Activated CD8-positive, alpha-beta T cell treated with anti-CD3 and anti-CD28 coated beads, Interleukin-2, amount 10 ng/mL, durations not matched to agents 7 days and 5 days (primary cell): ENCODE measurements around the gene POLE2. TPM values are rescaled to one million over a fixed set of nuclear protein-coding genes. Genes with fewer than 3 reads are reported as not detected.
A peak's percentile ranks its signal among the peaks of the same experiment; 100 is the strongest.
"Not testable (repeated sequence)": the region's sequence is repeated elsewhere in the genome, so short reads cannot be mapped to it uniquely, and the experiment has no call there.

ENCODE experiments used
- ATAC-seq: fragments of 150-1000 bp; cut with Tn5 transposase; one replicate; pipeline ENCODE4 v1.10.0; 2021; ENCODE audit warnings: moderate library complexity
- CTCF ChIA-PET: fragments of 350-600 bp; sonication (Branson Sonifier 250); formaldehyde crosslinking; loops from one replicate; lab custom pipeline; 2021; ENCODE audit warnings: antibody characterized with exemption; lab: Charles Lee
- POLR2A ChIA-PET: fragments of 350-600 bp; sonication (Branson Sonifier 250); formaldehyde crosslinking; loops from one replicate; lab custom pipeline; 2021; ENCODE audit warnings: antibody characterized with exemption; lab: Charles Lee
- DNase-seq: peaks from one replicate; pipeline ENCODE4 v3.0.0-alpha.2; 2020
- H3K27ac Mint-ChIP-seq: one replicate; pipeline ENCODE4 v1.8.0; 2021; ENCODE audit warnings: mild to moderate bottlenecking, mixed read lengths
- H3K27me3 Mint-ChIP-seq: one replicate; pipeline ENCODE4 v1.8.0; 2021; ENCODE audit warnings: low read depth, mixed read lengths
- H3K36me3 Mint-ChIP-seq: one replicate; pipeline ENCODE4 v1.8.0; 2021; ENCODE audit warnings: low read depth, mixed read lengths
- H3K4me1 Mint-ChIP-seq: one replicate; pipeline ENCODE4 v1.8.0; 2021; ENCODE audit warnings: low read depth, mixed read lengths
- H3K4me3 Mint-ChIP-seq: one replicate; pipeline ENCODE4 v1.8.0; 2021; ENCODE audit warnings: mild to moderate bottlenecking, mixed read lengths
- H3K9me3 Mint-ChIP-seq: one replicate; pipeline ENCODE4 v1.8.0; 2022; ENCODE audit warnings: mixed read lengths; ENCODE audit not compliant: insufficient read depth
- total RNA-seq, 2 experiments: library from RNA; stranded (reverse); gene quantifications; one replicate each; pipeline ENCODE4 v1.2.3, GENCODE V29; 2021

The POLE2 gene
- total RNA-seq, 2 experiments from 2014 or later, result 39.3 to 41.3 TPM

DNA sequence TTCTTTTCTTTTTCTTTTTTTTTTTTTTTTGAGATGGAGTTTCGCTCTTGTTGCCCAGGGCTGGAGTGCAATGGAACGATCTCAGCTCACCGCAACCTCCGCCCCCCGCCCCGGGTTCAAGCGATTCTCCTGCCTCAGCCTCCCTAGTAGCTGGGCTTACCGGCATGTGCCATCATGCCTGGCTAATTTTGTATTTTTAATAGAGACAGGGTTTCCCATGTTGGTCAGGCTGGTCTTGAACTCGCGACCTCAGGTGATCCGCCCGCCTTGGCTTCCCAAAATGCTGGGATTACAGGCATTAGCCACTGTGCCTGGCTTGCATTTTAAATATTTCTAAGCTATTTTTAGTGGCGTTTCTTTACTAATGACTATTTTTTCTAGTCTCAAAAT is 5.7 kb upstream of the POLE2 start:
- H3K27me3 Mint-ChIP-seq, H3K36me3 Mint-ChIP-seq, H3K9me3 Mint-ChIP-seq, H3K27ac Mint-ChIP-seq, ATAC-seq, DNase-seq: not testable (repeated sequence)
- CTCF ChIA-PET, result interaction anchor here (1.2 to 1.6 kb wide), 2 partner anchors 74 kb away, joined by 3 to 5 read pairs; partner anchors contain the start of genes KLHDC2, MGAT2 and RPL36AL
- POLR2A ChIA-PET, result interaction anchor here (1.2 to 2.1 kb wide), 2 partner anchors 74 to 309 kb away, joined by 3 to 14 read pairs; partner anchors contain the start of gene KLHDC2
- H3K4me3 Mint-ChIP-seq, result peak overlapping the region; percentile 76
- peaks cover 23% of the 10 kb centered on the region for H3K4me1 Mint-ChIP-seq

DNA sequence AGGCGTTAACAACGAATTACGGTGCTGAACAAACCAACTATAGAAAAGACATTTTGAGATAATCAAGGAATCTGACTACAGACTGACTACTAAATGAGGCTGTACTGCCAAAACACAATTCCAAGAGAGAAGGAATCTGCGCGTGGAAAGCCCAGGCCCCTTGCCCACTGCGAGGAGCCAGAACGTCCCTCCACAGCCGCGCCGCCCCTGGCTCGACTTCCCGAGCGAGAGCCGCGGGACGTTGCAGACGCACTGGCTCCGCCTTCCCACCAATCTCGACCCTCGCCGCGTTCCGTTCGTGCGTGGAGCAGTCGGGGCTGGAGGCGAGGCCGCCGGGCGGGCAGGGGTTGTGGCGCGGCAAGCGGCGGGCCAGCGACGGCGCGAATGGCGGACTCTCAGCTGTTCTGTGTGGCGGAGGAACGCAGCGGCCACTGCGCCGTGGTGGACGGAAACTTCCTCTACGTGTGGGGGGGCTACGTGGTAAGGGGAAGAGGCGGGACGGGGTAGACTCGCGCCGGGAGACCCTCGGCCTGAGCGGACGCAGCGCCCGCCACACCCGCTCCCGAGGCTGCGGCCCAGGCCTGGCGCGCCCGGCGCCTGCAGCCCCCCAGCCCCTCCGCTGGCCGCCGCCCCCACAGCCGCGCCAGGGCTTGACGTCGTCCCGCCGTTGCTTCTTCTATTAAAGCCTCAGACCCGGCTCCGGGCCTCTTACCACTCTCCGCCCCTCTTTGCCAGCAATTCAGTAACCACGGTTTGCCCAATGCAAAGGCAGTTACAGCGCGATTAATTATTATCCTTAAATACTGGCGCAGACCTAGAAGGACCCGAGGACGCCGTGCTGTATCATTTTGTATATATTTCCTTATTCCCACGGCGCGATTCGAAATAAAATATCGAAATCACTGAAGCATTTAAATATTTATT is 5.1 kb upstream of the POLE2 start, which contains the start of gene KLHDC1:
KLHDC1 (plus strand) TSS at position 310 of the 924 bp plus-strand sequence; CDS start at position 385, 75 bp downstream.
- peak; percentile 81 for DNase-seq
- peak within 1 kb of the TSS; percentile 78 for H3K27ac Mint-ChIP-seq
- H3K36me3 Mint-ChIP-seq, result no peaks in the 10 kb centered on the region
- peak within 1 kb of the TSS; percentile 76 for H3K4me3 Mint-ChIP-seq
- no peaks in the 10 kb centered on the region for H3K9me3 Mint-ChIP-seq
- ChIA-PET POLR2A (interaction anchor here (1.0 to 2.1 kb wide), 4 partner anchors 48 to 309 kb away, joined by 3 to 14 read pairs (median 4); partner anchors contain the start of gene KLHDC2), CTCF (interaction anchor here (0.7 to 1.6 kb wide), 7 partner anchors 12 to 94 kb away, joined by 3 to 5 read pairs (median 4); partner anchors contain the start of genes DNAAF2, KLHDC2, LRR1 and MGAT2)
- no peaks in the 10 kb centered on the region for H3K27me3 Mint-ChIP-seq
- peak; percentile 75 for ATAC-seq
- H3K4me1 Mint-ChIP-seq, result peaks cover 30% of the 10 kb centered on the region

GRCh38 chr14:49692193-49692757 is 4.3 kb upstream of the POLE2 start:
- ChIA-PET POLR2A (interaction anchor here (1.0 to 2.1 kb wide), 4 partner anchors 49 to 310 kb away, joined by 3 to 14 read pairs (median 4); partner anchors contain the start of gene KLHDC2), CTCF (interaction anchor here (0.7 to 1.6 kb wide), 6 partner anchors 11 to 94 kb away, joined by 3 to 5 read pairs (median 4); partner anchors contain the start of genes DNAAF2, KLHDC2, LRR1 and MGAT2)
- Mint-ChIP-seq H3K27ac (peak overlapping the region; percentile 78), H3K9me3 (no peaks in the 10 kb centered on the region), H3K4me1 (peaks cover 31% of the 10 kb centered on the region), H3K36me3 (peaks cover 3% of the 10 kb centered on the region), H3K27me3 (no peaks in the 10 kb centered on the region), H3K4me3 (peak overlapping the region; percentile 76)
- ATAC-seq (no peak), DNase-seq (no peak)

GRCh38 chr14:49691031-49691430 is 3.0 kb upstream of the POLE2 start:
- CTCF ChIA-PET, result interaction anchor here (0.8 to 1.6 kb wide), 4 partner anchors 14 to 104 kb away, joined by 3 to 5 read pairs (median 4); partner anchors contain the start of gene KLHDC2
- H3K27me3 Mint-ChIP-seq, result no peaks in the 10 kb centered on the region
- POLR2A ChIA-PET, result interaction anchor here (1.0 kb wide), 1 partner anchor 57 kb away, joined by 3 read pairs; no protein-coding TSS in a partner anchor
- peaks cover 4% of the 10 kb centered on the region for H3K36me3 Mint-ChIP-seq
- no peak for ATAC-seq
- no peak overlapping the region for H3K4me3 Mint-ChIP-seq
- H3K4me1 Mint-ChIP-seq, result peaks cover 41% of the 10 kb centered on the region
- H3K9me3 Mint-ChIP-seq, result no peaks in the 10 kb centered on the region
- DNase-seq, result no peak
- no peak overlapping the region for H3K27ac Mint-ChIP-seq

DNA sequence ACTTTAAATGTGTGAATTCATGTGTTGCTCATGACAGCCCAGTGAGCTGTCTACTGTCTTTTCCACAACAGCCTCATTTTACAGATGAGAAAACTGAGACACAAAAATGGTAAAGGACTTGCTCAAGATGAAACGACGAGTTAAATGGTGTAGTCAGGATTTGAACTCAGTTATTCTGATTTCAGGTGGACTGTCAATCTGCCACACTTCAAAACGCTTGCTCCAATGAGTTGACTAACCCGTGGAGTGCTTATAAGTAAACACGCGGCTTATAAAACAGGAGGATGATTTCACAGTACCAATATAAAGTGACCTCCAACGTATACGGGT is 652 bp upstream of the POLE2 start:
- ChIA-PET POLR2A (interaction anchor here (0.8 to 2.8 kb wide), 5 partner anchors 9 to 158 kb away, joined by 3 to 16 read pairs (median 5); partner anchors contain the start of genes DNAAF2 and KLHDC2), CTCF (interaction anchor here (1.3 to 2.0 kb wide), 4 partner anchors 54 to 173 kb away, joined by 4 to 11 read pairs (median 6); partner anchors contain the start of genes KLHDC2 and LRR1)
- peak overlapping the region; percentile 90 for H3K27ac Mint-ChIP-seq
- peaks cover 43% of the 10 kb centered on the region for H3K4me1 Mint-ChIP-seq
- H3K9me3 Mint-ChIP-seq, result no peaks in the 10 kb centered on the region
- DNase-seq, result no peak
- no peaks in the 10 kb centered on the region for H3K27me3 Mint-ChIP-seq
- peaks cover 7% of the 10 kb centered on the region for H3K36me3 Mint-ChIP-seq
- ATAC-seq, result no peak
- peak overlapping the region; percentile 92 for H3K4me3 Mint-ChIP-seq

DNA sequence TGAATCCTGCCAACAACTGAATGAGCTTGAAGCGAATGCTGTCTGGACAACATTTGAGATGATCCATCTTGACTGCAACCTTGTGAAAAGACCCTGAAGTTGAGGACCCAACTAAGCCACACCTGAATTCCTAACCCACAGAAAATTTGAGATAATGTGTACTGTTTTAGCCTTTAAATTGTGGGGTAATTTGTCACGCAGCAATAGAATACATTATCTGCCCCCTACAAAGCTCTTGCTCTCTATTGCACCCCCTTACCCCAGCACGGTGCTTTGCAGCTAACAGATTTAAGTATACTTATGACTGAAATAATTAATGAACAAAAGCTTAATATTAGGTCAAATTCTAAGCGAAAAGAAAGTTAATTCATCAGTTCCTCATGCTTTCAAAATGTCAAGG is 1.6 kb downstream of the POLE2 start:
- Mint-ChIP-seq H3K27me3 (no peaks in the 10 kb centered on the region), H3K4me3 (peak overlapping the region; percentile 92), H3K27ac (no peak overlapping the region), H3K9me3 (no peaks in the 10 kb centered on the region), H3K4me1 (peaks cover 33% of the 10 kb centered on the region), H3K36me3 (peaks cover 16% of the 10 kb centered on the region)
- ChIA-PET POLR2A (interaction anchor here (0.6 to 2.8 kb wide), 4 partner anchors 10 to 87 kb away, joined by 3 to 16 read pairs (median 3); partner anchors contain the start of gene KLHDC2), CTCF (interaction anchor here (0.8 to 1.3 kb wide), 3 partner anchors 9 to 81 kb away, joined by 4 read pairs; no protein-coding TSS in a partner anchor)
- no peak for DNase-seq
- ATAC-seq, result no peak

- Mint-ChIP-seq H3K4me1 (peaks cover 14% of the 10 kb centered on the region), H3K36me3 (peaks cover 49% of the 10 kb centered on the region), H3K27me3 (no peaks in the 10 kb centered on the region), H3K9me3 (no peaks in the 10 kb centered on the region), H3K4me3 (no peak overlapping the region), H3K27ac (no peak overlapping the region)
- no peak for ATAC-seq
- POLR2A ChIA-PET, result no interaction called here
- no peak for DNase-seq
- CTCF ChIA-PET, result no interaction called here
Measured at GRCh38 chr14:49679271-49679670, 8.7 kb downstream of the POLE2 start.

GRCh38 chr14:49677643-49678042 is 10.4 kb downstream of the POLE2 start:
- no peak overlapping the region for H3K4me3 Mint-ChIP-seq
- no peak for DNase-seq
- CTCF ChIA-PET, result interaction anchor here (0.9 to 1.5 kb wide), 2 partner anchors 9 to 11 kb away, joined by 3 to 4 read pairs; no protein-coding TSS in a partner anchor
- no peaks in the 10 kb centered on the region for H3K9me3 Mint-ChIP-seq
- H3K27me3 Mint-ChIP-seq, result no peaks in the 10 kb centered on the region
- ATAC-seq, result no peak
- H3K36me3 Mint-ChIP-seq, result peaks cover 61% of the 10 kb centered on the region
- H3K4me1 Mint-ChIP-seq, result peaks cover 10% of the 10 kb centered on the region
- POLR2A ChIA-PET, result no interaction called here
- H3K27ac Mint-ChIP-seq, result no peak overlapping the region

DNA sequence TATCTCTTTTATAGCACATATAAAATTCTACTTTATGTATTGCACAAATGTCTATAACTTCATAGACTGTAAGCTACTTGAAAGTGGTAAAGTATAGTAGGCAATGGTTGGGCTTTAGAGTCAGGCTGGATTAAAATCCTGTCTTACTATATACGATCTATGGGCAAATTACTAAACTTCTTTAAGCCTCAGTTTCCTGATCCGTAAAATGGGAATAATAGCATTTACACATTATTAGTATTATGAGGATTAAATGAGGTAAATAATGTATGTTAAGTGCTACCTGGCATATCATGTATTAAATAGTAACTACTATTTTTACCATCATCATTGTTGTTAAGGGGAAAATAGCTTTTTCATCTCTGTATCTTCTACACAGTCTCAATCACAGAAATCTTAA is 14.4 kb downstream of the POLE2 start:
- ChIA-PET CTCF (interaction anchor here (1.0 kb wide), 1 partner anchor 12 kb away, joined by 3 read pairs; no protein-coding TSS in a partner anchor), POLR2A (no interaction called here)
- no peak overlapping the region for H3K4me3 Mint-ChIP-seq
- no peaks in the 10 kb centered on the region for H3K4me1 Mint-ChIP-seq
- DNase-seq (no peak), ATAC-seq (no peak)
- no peaks in the 10 kb centered on the region for H3K27me3 Mint-ChIP-seq
- H3K9me3 Mint-ChIP-seq, result no peaks in the 10 kb centered on the region
- peaks cover 49% of the 10 kb centered on the region for H3K36me3 Mint-ChIP-seq
- H3K27ac Mint-ChIP-seq, result no peak overlapping the region

- H3K9me3 Mint-ChIP-seq, result no peaks in the 10 kb centered on the region
- H3K36me3 Mint-ChIP-seq, result peaks cover 45% of the 10 kb centered on the region
- no peaks in the 10 kb centered on the region for H3K27me3 Mint-ChIP-seq
- H3K27ac Mint-ChIP-seq, result no peak overlapping the region
- DNase-seq (no peak), ATAC-seq (no peak)
- H3K4me3 Mint-ChIP-seq, result no peak overlapping the region
- H3K4me1 Mint-ChIP-seq, result no peaks in the 10 kb centered on the region
- POLR2A ChIA-PET, result no interaction called here
- CTCF ChIA-PET, result no interaction called here
Measured at GRCh38 chr14:49670475-49670874, 17.5 kb downstream of the POLE2 start.
